NOMO-1 treated with dmso at 0.1 percent for 144 hours (cell line): ENCODE results near the gene NR2C1.
"Not testable (repeated sequence)": the region's sequence is repeated elsewhere in the genome, so short reads cannot be mapped to it uniquely, and the experiment has no call there.

ENCODE experiments used
- DNase-seq: peaks from one replicate; lab custom pipeline; 2025; ENCODE audit not compliant: unreplicated experiment; lab: John Stamatoyannopoulos, UW

The NR2C1 gene

DNA sequence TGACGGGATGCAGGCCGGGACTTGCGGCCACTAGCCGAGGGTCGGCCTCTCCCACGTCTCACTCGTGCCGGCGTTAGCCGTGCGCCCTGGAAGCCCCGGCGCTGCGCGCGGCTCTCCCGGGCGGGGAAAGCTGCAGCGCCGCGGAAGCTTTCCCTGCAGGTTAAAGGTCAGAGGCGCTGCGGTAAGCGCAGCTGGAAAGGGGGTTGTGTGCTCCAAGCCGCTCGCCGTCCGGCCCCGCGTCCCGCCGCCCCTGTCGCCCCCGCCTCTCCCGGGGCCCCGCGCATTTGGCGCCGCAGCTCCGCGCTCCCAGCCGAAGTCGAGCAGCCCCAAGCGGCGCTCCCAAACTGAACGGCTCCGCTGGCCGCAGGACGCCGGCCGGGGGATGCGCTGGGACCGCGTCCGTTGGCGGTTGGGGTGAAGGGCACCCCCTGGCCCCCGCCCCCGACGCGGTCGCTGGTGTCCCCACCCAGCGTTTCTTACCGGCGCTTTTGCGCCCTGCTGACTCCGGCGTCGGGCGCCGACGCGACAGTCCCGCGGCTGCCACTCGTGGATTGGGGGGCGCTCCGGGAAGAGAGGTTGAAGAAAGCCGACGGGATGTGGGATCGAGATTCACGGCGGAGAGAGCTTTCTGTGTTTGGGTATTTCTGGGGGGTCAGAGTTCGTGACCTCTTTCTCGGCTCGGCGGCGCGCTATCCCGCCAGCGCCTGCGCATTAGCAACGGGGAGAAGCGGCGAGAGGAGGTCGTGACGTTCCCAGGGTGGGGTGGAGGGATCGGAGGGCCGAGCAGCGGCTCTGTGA, at the start of gene NR2C1:
NR2C1 (minus strand) TSS at position 719 of the 798 bp plus-strand sequence. CDS start 6,234 bp downstream, outside the sequence.
- DNase-seq: peak; percentile 95

DNA sequence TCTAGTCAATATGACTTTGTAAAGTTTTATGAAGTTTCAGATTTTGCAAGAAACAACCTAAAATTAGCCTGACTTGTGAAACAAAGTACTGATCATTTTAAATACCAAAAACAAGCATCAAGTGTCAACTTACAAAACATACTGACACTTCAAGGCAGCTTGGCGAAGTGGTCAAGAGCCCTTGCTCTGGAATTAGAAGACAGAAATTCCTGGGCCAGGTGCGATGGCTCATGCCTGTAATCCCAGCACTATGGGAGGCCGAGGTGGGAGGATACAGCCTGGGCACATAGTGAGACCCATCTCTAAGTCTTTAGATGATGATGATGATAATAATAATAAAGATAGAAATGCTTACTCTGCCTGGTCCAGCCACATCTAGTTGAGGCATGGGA, 45.4 kb upstream of the NR2C1 start:
- DNase-seq: no peak

DNA sequence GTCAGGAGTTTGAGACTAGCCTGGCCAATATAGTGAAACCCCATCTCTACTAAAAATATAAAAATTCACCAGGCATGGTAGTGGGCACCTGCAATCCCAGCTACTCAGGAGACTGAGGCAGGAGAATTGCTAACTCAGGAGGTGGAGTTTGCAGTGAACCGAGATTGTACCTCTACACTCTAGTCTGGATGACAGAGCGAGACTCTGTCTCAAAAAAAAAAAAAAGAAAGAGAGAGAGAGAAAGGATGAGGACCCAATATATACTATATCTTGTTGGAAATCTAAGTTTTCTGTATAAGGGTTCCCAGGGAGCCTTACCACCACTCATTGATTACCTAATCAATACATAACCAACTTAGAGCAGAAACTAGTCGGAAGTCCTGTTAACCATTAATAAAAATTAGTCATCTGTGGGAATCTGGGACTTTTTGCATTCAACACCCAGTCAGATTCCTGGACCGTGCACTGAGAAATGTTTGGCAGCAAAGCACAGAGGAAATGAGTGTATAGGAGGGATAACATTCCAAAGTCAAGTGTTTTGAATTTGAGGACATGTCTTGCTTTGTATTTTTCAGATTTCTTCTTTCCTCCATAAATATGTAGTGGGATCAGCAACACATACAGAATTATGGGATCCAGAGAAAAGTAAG, 44.8 kb upstream of the NR2C1 start:
- no peak for DNase-seq

DNA sequence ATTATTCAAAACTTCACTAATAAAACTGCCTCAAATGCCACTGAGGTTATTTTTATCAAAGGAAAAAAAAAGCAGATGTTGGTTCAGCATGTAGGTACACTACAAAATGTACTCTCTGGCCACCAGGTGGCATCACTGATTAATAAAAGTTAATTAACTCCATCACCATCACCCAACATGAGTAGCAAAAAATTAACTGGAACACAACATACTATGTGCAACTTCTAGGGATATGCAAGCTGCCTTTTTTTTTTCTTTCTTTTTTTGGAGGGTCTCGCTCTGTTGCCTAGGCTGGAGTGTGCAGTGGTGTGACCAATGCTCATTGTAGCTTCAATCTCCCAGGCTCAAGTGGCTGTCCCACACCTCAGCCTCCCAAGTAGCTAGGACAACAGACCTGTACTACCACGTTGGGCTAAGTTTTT, 43.8 kb upstream of the NR2C1 start:
- peak; percentile 29 for DNase-seq

DNA sequence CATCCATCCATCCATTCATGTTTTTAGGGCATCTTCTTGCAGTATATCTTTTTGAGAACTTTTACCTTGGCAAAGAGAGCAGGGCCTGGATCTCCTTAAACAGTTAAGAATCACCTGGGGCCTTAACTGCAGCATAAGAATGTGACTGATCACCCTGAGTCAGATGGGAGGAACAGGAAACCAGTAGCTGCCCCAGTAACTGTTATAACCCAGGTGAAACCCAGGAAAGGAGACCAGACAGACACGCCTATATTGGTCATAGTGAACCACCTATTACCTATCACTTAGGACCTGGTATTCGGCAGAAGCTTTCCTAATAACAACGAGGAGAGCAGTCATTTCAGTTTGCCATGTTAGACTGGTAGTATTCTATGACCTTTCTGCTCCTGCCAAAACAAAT, 43.4 kb upstream of the NR2C1 start:
- DNase-seq: no peak

DNA sequence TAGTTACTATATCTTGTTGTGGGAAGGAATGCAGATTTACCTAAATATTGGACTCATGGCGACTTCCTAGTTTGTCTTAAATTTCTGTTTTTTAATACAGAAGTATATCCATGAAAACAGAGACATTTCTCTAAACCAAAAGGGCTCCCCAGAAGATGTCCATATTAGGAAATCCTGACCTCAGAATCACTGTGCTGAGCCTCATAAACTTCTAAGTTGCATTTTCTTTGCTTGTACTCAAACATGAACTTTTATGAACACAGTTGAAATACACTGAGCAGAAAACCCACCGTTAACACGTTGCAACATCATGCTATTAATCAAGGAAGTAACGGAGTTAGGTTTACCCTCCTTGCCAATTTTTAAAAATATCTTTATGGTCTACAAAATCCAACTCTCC, 42.9 kb upstream of the NR2C1 start:
- DNase-seq: no peak

DNA sequence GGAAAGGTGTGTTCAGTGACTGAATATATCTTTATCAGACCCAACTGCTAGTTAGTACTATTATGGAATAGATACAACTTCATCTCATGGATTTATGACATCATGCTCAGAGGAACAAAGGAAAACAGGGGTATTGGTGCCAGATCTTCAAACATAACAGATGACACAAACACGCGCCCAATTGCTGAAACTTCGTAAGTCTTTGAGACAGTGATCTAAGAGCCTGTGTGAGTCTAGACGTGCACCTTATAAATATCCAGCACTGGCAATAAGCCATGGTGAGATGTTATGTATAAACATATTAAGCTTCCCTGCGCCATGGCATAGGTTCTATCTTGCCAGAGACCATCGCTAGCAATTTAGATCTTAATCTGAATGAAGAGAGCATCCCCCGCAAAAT, 42.2 kb upstream of the NR2C1 start:
- DNase-seq: no peak

DNA sequence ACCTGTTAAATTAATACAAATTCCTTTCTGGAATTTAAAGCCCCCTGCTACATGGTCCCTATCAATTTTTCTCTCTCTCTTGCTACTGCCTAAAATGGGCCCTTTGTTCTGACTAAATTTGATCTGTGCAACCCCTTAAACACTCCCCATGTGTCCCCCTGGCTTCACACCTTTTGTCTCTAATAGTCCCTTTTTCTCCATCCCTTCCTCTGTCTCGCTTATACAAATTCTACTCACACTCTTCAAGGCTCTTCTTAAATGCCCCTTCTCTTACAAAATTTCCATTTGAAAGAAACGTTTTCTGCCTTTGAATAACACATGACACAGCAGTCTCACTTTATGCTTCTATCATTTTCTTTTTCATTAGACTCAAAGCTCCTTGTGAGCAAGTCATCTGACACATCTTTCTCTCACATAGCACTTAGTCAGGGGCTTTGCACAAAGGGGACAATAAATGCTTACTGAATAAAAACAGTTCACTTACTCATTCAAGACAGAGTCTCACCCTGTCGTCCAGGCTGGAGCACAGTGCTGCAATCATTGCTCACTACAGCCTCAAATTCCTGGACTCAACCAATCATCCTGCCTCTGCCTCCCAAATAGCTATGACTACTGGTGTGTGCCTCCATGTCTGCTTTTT, 41.5 kb upstream of the NR2C1 start:
- no peak for DNase-seq

DNA sequence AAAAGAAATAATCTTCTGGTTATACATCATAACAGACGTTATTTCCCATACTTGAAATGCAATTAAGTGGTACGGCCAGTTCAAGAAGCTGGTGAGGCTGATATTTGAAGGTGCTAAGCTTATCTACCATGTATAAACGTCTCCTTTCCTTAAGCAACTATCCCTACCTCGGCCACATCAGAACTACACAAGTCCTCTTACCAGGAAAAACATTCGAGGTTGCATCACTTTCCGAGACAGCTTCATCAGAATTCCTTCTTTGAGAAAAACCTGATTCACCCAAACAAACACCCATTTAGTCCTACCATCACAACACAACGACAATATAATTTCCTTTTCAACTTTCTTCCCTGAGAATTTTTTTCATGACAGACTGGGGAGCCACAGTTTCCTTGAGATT, 33.9 kb upstream of the NR2C1 start:
- no peak for DNase-seq

DNA sequence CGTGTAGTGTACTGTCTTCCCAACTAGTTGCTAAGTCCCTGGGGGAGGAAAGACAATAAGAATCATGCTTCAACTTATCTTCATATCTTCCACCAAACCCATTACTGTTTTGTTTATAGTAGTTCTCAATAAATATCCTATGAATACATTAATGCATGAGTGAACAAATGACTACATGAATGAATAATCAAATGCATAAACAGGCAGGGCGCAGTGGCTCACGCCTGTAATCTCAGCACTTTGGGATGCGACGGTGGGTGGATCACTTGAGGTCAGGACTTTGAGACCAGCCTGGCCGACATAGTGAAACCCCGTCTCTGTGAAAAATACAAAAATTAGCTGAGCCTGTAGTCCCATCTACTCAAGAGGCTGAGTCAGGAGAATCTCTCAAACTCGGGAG, 32.1 kb upstream of the NR2C1 start:
- DNase-seq: no peak

DNA sequence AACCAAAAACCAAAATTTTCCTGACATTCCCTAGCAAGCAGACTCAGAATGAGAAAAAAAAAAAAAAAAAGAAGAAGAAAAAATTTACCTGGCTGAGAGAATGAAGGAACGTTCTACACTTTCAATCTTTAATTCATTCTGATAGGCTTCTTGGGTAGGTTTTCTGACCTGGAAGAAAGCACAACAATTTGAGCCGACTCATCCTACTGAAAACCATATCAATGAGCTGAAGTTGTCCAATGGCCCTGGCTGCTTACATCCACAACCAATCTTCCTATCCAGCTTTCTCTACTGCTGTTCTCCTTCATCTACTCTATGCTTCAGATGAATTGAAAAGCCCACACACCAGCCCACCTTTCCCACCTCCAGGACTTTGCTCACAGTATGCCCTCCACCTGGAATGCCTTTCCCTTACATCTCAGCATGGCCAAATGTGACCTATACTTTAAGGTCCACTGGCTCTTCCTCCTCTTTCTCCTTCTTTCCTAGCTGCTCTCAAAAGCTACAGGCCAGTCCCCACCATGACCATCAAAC, 31.6 kb upstream of the NR2C1 start:
- DNase-seq: no peak

DNA sequence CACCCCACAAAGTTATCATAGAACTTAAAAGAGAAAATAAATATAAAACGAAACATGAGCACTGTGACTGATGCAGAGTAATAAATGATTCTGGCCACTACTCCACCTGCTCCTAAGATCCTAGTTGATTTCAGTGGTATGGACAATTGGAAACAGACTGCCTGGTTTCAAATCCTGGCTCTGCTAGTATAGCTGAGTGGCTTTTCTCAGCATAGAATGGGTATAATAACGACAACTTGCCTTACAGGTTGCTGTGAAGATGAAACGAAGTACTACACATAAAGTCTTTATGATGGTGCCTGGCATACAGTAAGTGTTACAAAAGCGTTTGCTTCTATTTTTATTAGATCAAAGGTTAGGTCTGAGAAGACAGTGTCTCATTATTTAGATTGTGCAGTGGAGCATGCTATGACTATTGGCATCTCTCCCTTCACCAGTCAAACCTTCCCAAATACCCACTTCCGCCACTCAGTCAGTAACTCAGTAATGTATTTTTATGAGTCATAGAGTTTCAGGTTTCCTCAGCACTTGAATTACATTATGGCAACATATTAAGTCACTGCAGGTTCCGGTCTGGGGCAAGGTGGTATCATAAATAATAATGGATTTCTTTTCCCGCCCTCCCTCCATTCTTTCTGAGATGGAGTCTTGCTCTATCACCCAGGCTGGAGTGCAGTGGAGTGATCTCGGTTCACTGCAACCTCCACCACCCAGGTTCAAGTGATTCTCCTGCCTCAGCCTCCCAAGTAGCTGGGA, 29.7 kb upstream of the NR2C1 start:
- peak; percentile 91 for DNase-seq

DNA sequence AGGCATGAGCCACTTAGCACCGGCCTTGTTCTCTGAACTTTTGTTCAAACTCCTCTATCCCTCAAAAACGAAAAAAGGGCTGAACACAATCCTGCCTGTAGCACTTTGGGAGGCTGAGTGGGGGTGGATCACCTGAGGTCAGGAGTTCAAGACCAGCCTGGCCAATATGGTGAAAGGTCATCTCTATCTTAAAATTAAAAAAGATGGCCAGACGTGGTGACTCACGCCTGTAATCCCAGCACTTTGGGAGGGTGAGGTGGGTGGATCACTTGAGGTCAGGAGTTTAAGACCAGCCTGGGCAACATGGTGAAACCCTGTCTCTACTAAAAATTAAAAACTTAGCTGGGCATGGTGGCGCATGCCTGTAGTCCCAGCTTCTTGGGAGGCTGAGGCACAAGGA, 28.5 kb upstream of the NR2C1 start:
- not testable (repeated sequence) for DNase-seq

DNA sequence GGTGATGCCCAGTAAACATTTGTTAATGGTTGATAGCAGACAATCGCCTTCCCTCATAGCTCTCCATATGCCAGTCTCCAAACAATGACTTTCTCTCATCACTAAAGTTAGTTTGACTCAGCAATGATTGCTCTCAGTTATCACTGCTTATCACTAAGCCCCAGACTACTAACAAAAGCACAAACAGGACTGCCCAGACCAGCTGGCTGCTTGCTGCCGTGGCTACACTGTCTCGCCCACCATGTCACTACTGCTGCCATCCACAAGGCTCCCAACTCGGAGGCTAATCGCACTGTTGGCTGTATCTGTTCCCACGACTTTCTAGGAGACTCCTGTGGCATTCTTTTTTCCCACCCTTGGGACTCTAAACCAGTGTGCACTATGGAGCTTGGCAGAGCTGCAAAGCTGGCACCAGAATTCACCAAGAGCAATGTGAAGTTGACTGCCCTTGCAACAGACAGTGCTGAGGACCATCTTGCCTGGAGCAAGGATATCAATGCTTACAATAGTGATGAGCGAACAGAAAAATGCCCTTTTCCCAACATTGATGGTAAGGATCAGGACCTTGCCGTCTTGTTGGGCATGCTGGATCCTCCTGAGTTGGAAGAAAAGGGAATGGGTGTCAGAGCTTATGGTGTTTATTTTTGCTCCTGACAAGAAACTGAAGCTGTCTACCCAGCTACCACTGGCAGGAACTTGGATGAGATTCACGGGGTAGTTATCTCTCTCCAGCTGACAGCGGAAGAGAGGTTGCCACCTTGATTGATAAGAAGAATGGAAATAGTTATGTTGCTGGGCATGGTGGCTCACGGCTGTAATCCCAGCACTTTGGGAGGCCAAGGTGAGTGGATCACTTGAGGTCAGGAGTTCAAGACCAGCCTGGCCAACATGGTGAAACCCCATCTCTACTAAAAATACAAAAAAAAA, 27.1 kb upstream of the NR2C1 start:
- no peak for DNase-seq

DNA sequence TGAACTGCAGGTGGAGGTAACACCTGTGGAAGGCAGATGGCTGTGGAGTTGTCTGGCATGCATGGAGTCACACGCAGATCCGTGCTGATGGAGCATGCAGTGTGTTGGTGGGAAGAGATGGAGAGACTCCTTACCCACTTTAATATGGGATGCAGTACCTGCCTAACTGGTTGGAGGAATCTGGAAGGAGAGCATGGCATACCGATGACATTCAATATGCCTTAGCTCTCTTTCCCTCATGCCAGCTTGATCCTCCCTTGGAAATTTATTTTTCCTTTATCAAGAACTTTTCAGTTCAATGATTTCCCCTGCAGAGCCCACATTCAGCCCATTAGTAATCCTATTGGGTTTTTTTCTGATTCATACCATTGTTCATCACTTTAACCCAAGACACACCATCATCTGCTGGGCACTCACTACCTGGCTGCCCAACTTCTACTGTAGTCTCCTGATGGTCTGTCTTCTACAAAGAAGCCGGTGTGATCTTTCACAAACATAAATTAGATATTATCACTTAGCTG, 25.9 kb upstream of the NR2C1 start:
- no peak for DNase-seq

DNA sequence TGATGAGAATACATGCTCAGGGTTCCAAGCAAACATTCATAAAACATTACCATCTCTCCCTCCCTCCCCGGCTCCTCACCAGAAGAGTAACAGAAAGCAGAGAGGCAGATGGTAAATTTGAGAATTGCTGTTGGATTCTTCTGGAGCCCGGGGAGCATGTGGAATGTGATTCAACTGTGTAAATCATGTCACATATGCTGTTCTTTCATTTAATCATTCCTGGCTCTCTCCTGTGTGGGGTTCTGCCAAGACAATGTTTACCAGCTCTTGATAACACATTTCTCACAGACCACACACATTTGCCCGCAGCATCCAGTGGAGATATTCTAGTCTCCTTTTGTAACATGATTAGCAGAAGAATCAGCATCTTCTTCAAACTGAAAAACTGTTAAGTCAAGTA, 23.4 kb upstream of the NR2C1 start:
- DNase-seq: no peak

DNA sequence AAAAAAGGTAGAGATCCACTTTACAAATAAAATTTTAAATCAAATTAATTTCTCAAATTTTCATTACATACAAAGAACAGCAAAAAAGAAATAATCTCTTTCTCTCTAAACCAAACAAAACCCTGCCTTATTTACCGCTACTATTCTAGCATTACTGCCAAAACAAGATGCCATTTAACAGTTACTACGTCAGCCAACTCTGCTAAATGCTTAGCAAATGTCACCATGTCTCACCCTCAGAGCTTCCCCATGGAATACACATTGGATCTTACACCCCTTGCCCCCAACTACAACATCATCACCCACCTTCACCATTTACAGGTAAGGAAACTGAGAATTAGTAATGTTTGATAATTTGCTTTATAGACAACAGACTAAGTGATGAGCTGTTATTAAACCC, 23.0 kb upstream of the NR2C1 start:
- no peak for DNase-seq

DNA sequence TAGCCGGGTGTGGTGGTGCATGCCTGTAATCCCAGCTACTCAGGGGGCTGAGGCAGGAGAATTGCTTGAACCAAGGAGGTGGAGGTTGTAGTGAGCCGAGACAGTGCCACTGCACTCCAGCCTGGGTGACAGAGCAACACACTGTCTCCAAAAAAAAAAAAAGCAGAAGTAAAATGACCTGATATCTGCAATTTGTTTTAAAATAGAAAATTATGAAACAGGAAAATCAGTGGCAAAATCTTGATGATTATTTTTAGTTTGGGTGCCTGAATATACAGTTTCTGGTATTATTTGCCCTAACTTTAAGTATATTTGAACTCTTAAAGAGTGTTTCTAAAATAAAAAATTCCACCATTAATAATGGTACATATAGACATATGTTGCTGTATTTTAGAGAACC, 22.4 kb upstream of the NR2C1 start:
- DNase-seq: peak; percentile 30

DNA sequence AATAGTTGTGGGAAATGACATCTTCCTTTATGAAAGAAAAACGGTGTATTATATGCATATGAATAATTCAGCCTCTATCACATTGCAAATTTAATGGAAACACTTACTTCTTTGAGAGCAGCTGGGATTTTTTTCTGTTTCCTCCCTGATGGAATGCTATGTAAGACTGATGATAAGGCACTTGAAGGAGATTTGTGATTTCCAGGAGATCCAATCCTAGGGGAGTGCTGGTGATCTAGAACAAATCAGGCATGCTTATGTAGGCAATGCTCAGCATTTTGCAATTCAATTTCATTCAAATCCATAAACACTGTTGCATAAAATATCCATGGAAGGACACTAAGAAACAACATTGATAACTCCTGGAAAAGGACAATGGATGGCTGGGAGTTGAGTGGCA, 16.0 kb upstream of the NR2C1 start:
- no peak for DNase-seq

DNA sequence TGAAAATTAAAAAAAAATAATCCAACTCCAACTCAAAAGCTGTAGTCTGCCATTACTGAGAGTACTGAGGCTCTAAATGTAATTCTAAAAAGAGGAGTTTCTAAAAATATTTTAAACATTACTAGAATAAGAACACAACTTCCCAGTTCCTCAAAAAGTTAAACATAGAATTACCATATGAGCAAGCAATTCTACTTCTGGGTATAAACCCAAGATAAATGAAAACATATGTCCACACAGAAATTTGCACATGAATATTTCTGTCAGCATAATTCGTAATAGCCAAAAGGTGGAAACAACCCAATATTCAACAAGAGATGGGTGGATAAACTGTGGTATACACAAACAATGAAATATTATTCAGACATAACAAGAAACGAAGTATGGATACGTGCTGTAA, 15.0 kb upstream of the NR2C1 start:
- DNase-seq: no peak
